Measurements from ENCODE around the gene RGS7.

DNA sequence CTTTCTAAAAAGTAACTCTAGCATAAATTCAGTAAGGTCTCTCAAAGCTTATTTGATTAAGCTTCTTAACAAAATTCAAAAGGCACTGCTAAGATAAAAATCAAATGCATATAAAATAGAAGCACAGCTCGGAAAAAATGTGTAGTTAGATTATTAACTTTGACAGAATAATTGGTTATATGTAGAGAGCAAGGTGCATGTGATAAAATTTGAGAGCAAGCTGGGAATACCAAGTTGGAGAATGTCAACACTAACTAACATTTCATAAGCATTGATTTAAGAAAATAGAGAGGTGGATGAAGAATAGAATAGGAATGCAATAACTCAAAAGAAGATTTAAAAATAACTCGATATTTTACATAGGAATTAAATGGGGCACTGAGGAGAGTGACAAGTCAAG is 540.5 kb downstream of the RGS7 start:
- TF ChIP-seq, protein P1, sequence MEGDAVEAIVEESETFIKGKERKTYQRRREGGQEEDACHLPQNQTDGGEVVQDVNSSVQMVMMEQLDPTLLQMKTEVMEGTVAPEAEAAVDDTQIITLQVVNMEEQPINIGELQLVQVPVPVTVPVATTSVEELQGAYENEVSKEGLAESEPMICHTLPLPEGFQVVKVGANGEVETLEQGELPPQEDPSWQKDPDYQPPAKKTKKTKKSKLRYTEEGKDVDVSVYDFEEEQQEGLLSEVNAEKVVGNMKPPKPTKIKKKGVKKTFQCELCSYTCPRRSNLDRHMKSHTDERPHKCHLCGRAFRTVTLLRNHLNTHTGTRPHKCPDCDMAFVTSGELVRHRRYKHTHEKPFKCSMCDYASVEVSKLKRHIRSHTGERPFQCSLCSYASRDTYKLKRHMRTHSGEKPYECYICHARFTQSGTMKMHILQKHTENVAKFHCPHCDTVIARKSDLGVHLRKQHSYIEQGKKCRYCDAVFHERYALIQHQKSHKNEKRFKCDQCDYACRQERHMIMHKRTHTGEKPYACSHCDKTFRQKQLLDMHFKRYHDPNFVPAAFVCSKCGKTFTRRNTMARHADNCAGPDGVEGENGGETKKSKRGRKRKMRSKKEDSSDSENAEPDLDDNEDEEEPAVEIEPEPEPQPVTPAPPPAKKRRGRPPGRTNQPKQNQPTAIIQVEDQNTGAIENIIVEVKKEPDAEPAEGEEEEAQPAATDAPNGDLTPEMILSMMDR (IDR thresholded peaks at IDR 0.05) = no peak
- TF ChIP-seq POLR2A (IDR thresholded peaks at IDR 0.05) = no peak

All from Peyer's patch (tissue), 4 donors.